GM12891 (cell line): ENCODE results near the gene CCSER2.

ENCODE experiments used
- PAX5 ChIP-seq: IDR thresholded peaks from 2 replicates; pipeline ENCODE4 v1.6.1; 2011; ENCODE audit warnings: low read length, moderate library complexity, mild to moderate bottlenecking; ENCODE audit not compliant: insufficient read depth, severe bottlenecking
- POLR2A ChIP-seq: IDR thresholded peaks from 2 replicates; pipeline ENCODE4 v1.6.1; 2011; ENCODE audit warnings: low read depth, low read length, control low read depth
- POLR2AphosphoS5 ChIP-seq: IDR thresholded peaks from 2 replicates; pipeline ENCODE4 v1.6.1; 2011; ENCODE audit warnings: low read depth, low read length, control low read depth
- SPI1 ChIP-seq: IDR thresholded peaks from 2 replicates; pipeline ENCODE4 v1.6.1; 2011; ENCODE audit warnings: low read depth, low read length, control low read depth
- TAF1 ChIP-seq: IDR thresholded peaks from 2 replicates; pipeline ENCODE4 v1.6.1; 2011; ENCODE audit warnings: low read depth, low read length, control low read depth

DNA sequence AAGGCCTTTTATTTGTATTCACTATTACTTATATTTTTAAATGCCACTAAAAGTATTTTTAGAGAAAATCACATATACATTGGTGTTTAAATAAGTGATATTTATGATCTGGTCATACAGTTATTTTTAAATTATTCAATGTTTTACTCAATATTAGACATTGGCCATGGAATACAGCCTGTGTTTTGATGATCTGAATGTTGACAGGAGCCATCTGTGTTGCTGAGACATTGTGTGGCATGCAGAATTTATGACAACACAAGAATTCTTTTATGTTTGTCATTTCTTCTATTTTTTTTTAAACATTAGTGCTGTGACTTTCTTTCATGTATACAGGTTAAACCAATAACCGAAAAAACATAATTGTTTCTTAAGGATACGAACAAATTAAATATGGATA lies 156.2 kb downstream of the CCSER2 start:
- no peak for TF ChIP-seq TAF1
- no peak for TF ChIP-seq POLR2A
- no peak for TF ChIP-seq POLR2AphosphoS5
- no peak for TF ChIP-seq PAX5
- TF ChIP-seq SPI1, result no peak
